GM12878 (cell line): ENCODE data around the gene RPGRIP1L. TPM values are rescaled to one million over a fixed set of nuclear protein-coding genes. Genes with fewer than 3 reads are reported as not detected.

Source experiments
- ATAC-seq: fragments of 200-7000 bp; cut with Tn5 transposase; 3 replicates; pipeline ENCODE4 v1.9.1; 2020; ENCODE audit warnings: mild to moderate bottlenecking, moderate library complexity
- BruUV-seq: library from RNA; stranded (reverse); fragments of 400-500 nt; replicated peaks from 2 replicates; lab custom pipeline; 2021; lab: Mats Ljungman, UMichigan
- CTCF ChIA-PET: fragments of 300-600 bp; sonication (Branson Sonifier 250); formaldehyde crosslinking; extraction: SDS; loops from one replicate; lab custom pipeline; 2021; ENCODE audit warnings: inconsistent platforms; lab: Yijun Ruan, JAX
- POLR2A ChIA-PET: fragments of 350-600 bp; formaldehyde crosslinking; extraction: SDS; loops from one replicate; lab custom pipeline; 2021; ENCODE audit warnings: inconsistent platforms; lab: Charles Lee
- RAD21 ChIA-PET: fragments of 300-600 bp; sonication (Branson Sonifier 250); formaldehyde crosslinking; loops from one replicate; lab custom pipeline; 2023; ENCODE audit warnings: antibody characterized with exemption; ENCODE audit not compliant: unreplicated experiment; lab: Charles Lee
- SMC1A ChIA-PET: fragments of 300-600 bp; sonication (Branson Sonifier 250); formaldehyde crosslinking; loops from one replicate; lab custom pipeline; 2023; ENCODE audit not compliant: unreplicated experiment, uncharacterized antibody; lab: Charles Lee
- DNase-seq: peaks from one replicate; pipeline ENCODE4 v3.0.0-alpha.2; 2011; ENCODE audit warnings: low read depth, low spot score
- FAIRE-seq: peaks from 3 replicates; lab custom pipeline; 2011; peaks lifted over from hg19 to GRCh38; lab: Jason Lieb, UNC
- H2AFZ ChIP-seq: 2 replicates; pipeline ENCODE4 v1.6.0; 2011; ENCODE audit warnings: low read depth, low read length, control low read depth; ENCODE audit not compliant: control insufficient read depth
- H3K27ac ChIP-seq: 2 replicates; pipeline ENCODE4 v1.5.1; 2011; ENCODE audit warnings: control low read depth; ENCODE audit not compliant: control insufficient read depth, insufficient read depth
- H3K27me3 ChIP-seq, 2 experiments: replicated peaks in 1 of 2; 2 replicates each; pipeline versions ENCODE4 v1.6.0 to v1.6.1; 2011; ENCODE audit warnings: low read length in 1 of 2; ENCODE audit not compliant: control insufficient read depth in 2 of 2, insufficient read depth in 2 of 2
- H3K36me3 ChIP-seq, 2 experiments: 2 replicates each; pipeline ENCODE4 v1.5.1; 2011; ENCODE audit warnings: low read length in 1 of 2; ENCODE audit not compliant: control insufficient read depth in 2 of 2, insufficient read depth in 2 of 2
- H3K4me1 ChIP-seq: 2 replicates; pipeline ENCODE4 v1.6.1; 2011; ENCODE audit warnings: mild to moderate bottlenecking, low read length, moderate library complexity, mixed read lengths; ENCODE audit not compliant: control insufficient read depth, insufficient read depth
- H3K4me2 ChIP-seq: 2 replicates; pipeline ENCODE4 v1.6.0; 2011; ENCODE audit warnings: control low read depth; ENCODE audit not compliant: control insufficient read depth, insufficient read depth
- H3K4me3 ChIP-seq: fragments of 200-600 bp; sonication (generic); 2 replicates; pipeline ENCODE4 v1.5.1; 2016
- H3K79me2 ChIP-seq: 2 replicates; pipeline ENCODE4 v1.6.0; 2011; ENCODE audit warnings: low read length; ENCODE audit not compliant: control insufficient read depth, insufficient read depth
- H3K9ac ChIP-seq: 2 replicates; pipeline ENCODE4 v1.8.0; 2011; ENCODE audit warnings: low read length, control low read depth, mixed read lengths; ENCODE audit not compliant: control insufficient read depth, insufficient read depth
- H3K9me3 ChIP-seq: replicated peaks from 3 replicates; pipeline ENCODE4 v1.5.1; 2011; ENCODE audit warnings: mild to moderate bottlenecking, low read length; ENCODE audit not compliant: control insufficient read depth, insufficient read depth
- H4K20me1 ChIP-seq: 2 replicates; pipeline ENCODE4 v1.6.0; 2011; ENCODE audit not compliant: control insufficient read depth, insufficient read depth
- DPF2 ChIP-seq: fragments of 450-650 bp; IDR thresholded peaks from 2 replicates; pipeline ENCODE4 v1.6.1; 2017; ENCODE audit warnings: mild to moderate bottlenecking
- EGR1 ChIP-seq, 2 experiments: IDR thresholded peaks; 1 replicate in 1 of 2; 2 replicates in 1 of 2; pipeline ENCODE4 v1.6.1; 2011 to 2012; ENCODE audit warnings: low read depth in 2 of 2, low read length in 2 of 2, borderline replicate concordance in 1 of 2, mild to moderate bottlenecking in 1 of 2, moderate library complexity in 1 of 2
- NKRF ChIP-seq: fragments of 450-650 bp; conservative IDR thresholded peaks from 2 replicates; pipeline ENCODE4 v1.6.1; 2017; ENCODE audit warnings: mild to moderate bottlenecking, moderate library complexity
- NR2C1 ChIP-seq: fragments of 450-650 bp; IDR thresholded peaks from 2 replicates; pipeline ENCODE4 v1.6.1; 2017; ENCODE audit warnings: antibody characterized with exemption, mild to moderate bottlenecking, moderate library complexity
- RBBP5 ChIP-seq: fragments of 200-600 bp; sonication (generic); conservative IDR thresholded peaks from 2 replicates; pipeline ENCODE4 v1.6.1; 2016
- RELA ChIP-seq: fragments of 450-650 bp; IDR thresholded peaks from 2 replicates; pipeline ENCODE4 v1.8.0; 2014; ENCODE audit warnings: borderline replicate concordance; ENCODE audit not compliant: partially characterized antibody
- STAT1 ChIP-seq: fragments of 450-650 bp; conservative IDR thresholded peaks from 2 replicates; pipeline ENCODE4 v1.6.1; 2014; ENCODE audit warnings: antibody characterized with exemption, mild to moderate bottlenecking
- STAT3 ChIP-seq: IDR thresholded peaks from 2 replicates; pipeline ENCODE4 v1.6.1; 2011; ENCODE audit warnings: low read depth, low read length, improper control_type of control experiment
- TBL1XR1 ChIP-seq: IDR thresholded peaks from 2 replicates; pipeline ENCODE4 v1.6.1; 2012; ENCODE audit warnings: low read depth, low read length, improper control_type of control experiment
- TCF12 ChIP-seq: IDR thresholded peaks from 2 replicates; pipeline ENCODE4 v1.6.1; 2011; ENCODE audit warnings: low read depth, mild to moderate bottlenecking, low read length
- ZBTB11 ChIP-seq: fragments of 450-650 bp; formaldehyde crosslinking; IDR thresholded peaks from 2 replicates; pipeline ENCODE4 v1.5.0; 2022; ENCODE audit warnings: mild to moderate bottlenecking, missing genetic modification characterization
- ZNF24 ChIP-seq: fragments of 450-650 bp; IDR thresholded peaks from 2 replicates; pipeline ENCODE4 v1.6.1; 2017; ENCODE audit warnings: antibody characterized with exemption, mild to moderate bottlenecking
- WGBS: methylation state at CpG from one replicate; pipeline ENCODE4 v1.1.6; 2016; ENCODE audit warnings: low lambda C conversion rate; ENCODE audit not compliant: insufficient replicate concordance, insufficient coverage; ENCODE audit errors: missing lambda C conversion rate; 5-methylcytosine and 5-hydroxymethylcytosine counted together
- in situ Hi-C: fragments of 300-500 bp; cut with MboI; formaldehyde crosslinking; loops from 9 replicates; pipeline ENCODE4 v1.14.3; 2018; ENCODE audit warnings: mixed read lengths
- intact Hi-C: fragments of 100-400 bp; cut with micrococcal nuclease; formaldehyde crosslinking; loops from one replicate; pipeline ENCODE4 v1.14.2; 2022; ENCODE audit not compliant: unreplicated experiment
- polyA plus RNA-seq, 11 experiments: library from polyadenylated mRNA; depleted of rRNA in 4 of 11; unstranded in 6 of 11; stranded (reverse) in 5 of 11; fragments of >200 nt; fragmentation: Nextera tagmentation in 4 of 11; fragmentation: Illumina TruSeq in 1 of 11; extraction: Ambion mirVana in 4 of 11; extraction: Trizol in 1 of 11; gene quantifications; 1 replicate in 1 of 11; 2 replicates in 10 of 11; pipeline versions ENCODE4 v1.2.1 to v1.2.3, GENCODE V29; 2011 to 2016; ENCODE audit warnings: inconsistent platforms in 2 of 11, missing spikeins in 2 of 11, low read depth in 1 of 11
- total RNA-seq, 4 experiments: library from RNA; depleted of rRNA in 3 of 4; stranded (reverse); fragments of >200 nt in 3 of 4; fragmentation: Illumina TruSeq in 1 of 4; extraction: Trizol in 1 of 4; gene quantifications; 2 replicates each; pipeline versions ENCODE4 v1.2.1 to v1.2.3, GENCODE V29; 2013 to 2021
- TF ChIP-seq, protein P1 (sequence below): fragments of 450-650 bp; formaldehyde crosslinking; IDR thresholded peaks from 2 replicates; pipeline ENCODE4 v1.4.0; 2020; ENCODE audit warnings: mild to moderate bottlenecking, moderate library complexity

RPGRIP1L gene
- total and polyA plus RNA-seq, 10 of the 15 experiments (the other 5 are each of a cell fraction or from before 2014, with no cell fraction given) = 3.5 to 9.6 (median 4.4) TPM

- no peaks in the 10 kb centered on the region for H3K79me2 ChIP-seq
- no peak overlapping the region for H3K9ac ChIP-seq
- 98% methylated on average over 5 of the region's 5 CpGs for WGBS
Observed at GRCh38 chr16:53692146-53692545, 11.5 kb downstream of the RPGRIP1L start.

More at GRCh38 chr16:53692146-53692545, 11.5 kb downstream of the RPGRIP1L start:
- no TSS peak for BruUV-seq
- no peak overlapping the region for H2AFZ ChIP-seq
- ChIA-PET CTCF (no interaction called here), POLR2A (no interaction called here), SMC1A (no interaction called here), RAD21 (no interaction called here)
- no peak overlapping the region for H3K27ac ChIP-seq
- in situ Hi-C loops = no loop called here
- ATAC-seq = no peak
- intact Hi-C loops = no loop called here
- no peak for DNase-seq
- H3K9me3 ChIP-seq = no peaks in the 10 kb centered on the region
- no peaks in the 10 kb centered on the region for H4K20me1 ChIP-seq
- TF ChIP-seq RBBP5 (no peak), EGR1 (IDR thresholded peaks at IDR 0.05; ENCODE audit: borderline replicate concordance in 1 of 2, low read depth in 2 of 2, low read length in 2 of 2) (no peak), STAT3 (no peak), NR2C1 (no peak), TCF12 (no peak), ZBTB11 (CRISPR knock-in tag) (no peak), DPF2 (no peak), NKRF (no peak), RELA (no peak), STAT1 (no peak), TBL1XR1 (no peak), ZNF24 (no peak)
- TF ChIP-seq, protein P1, sequence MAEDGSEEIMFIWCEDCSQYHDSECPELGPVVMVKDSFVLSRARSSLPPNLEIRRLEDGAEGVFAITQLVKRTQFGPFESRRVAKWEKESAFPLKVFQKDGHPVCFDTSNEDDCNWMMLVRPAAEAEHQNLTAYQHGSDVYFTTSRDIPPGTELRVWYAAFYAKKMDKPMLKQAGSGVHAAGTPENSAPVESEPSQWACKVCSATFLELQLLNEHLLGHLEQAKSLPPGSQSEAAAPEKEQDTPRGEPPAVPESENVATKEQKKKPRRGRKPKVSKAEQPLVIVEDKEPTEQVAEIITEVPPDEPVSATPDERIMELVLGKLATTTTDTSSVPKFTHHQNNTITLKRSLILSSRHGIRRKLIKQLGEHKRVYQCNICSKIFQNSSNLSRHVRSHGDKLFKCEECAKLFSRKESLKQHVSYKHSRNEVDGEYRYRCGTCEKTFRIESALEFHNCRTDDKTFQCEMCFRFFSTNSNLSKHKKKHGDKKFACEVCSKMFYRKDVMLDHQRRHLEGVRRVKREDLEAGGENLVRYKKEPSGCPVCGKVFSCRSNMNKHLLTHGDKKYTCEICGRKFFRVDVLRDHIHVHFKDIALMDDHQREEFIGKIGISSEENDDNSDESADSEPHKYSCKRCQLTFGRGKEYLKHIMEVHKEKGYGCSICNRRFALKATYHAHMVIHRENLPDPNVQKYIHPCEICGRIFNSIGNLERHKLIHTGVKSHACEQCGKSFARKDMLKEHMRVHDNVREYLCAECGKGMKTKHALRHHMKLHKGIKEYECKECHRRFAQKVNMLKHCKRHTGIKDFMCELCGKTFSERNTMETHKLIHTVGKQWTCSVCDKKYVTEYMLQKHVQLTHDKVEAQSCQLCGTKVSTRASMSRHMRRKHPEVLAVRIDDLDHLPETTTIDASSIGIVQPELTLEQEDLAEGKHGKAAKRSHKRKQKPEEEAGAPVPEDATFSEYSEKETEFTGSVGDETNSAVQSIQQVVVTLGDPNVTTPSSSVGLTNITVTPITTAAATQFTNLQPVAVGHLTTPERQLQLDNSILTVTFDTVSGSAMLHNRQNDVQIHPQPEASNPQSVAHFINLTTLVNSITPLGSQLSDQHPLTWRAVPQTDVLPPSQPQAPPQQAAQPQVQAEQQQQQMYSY (CRISPR knock-in tag) = no peak
- TF ChIP-seq, all 136 proteins: peak for 0
- no peak for FAIRE-seq
- no peaks in the 10 kb centered on the region for H3K27me3 ChIP-seq
- H3K4me2 ChIP-seq = no peak overlapping the region
- no peak overlapping the region for H3K4me3 ChIP-seq
- no peaks in the 10 kb centered on the region for H3K4me1 ChIP-seq
- H3K36me3 ChIP-seq = no peaks in the 10 kb centered on the region
